Esophagus squamous epithelium (tissue), 5 donors: ENCODE data around the gene ERCC6L2. TPM values are rescaled to one million over a fixed set of nuclear protein-coding genes. Genes with fewer than 3 reads are reported as not detected.

ENCODE experiments used
- DNase-seq: peaks from one replicate; lab custom pipeline; 2025; lab: John Stamatoyannopoulos, UW
- H3K27ac ChIP-seq, 4 donors: fragments of 200-600 bp; sonication (generic); one replicate each; pipeline ENCODE4 v1.5.1; 2016 to 2019; ENCODE audit warnings: mild to moderate bottlenecking in 1 of 4
- H3K27me3 ChIP-seq, 4 donors: fragments of 200-600 bp; sonication (generic); 1 replicate in 3 of 4; 2 replicates in 1 of 4; pipeline versions ENCODE4 v1.5.1 to v1.6.0; 2017 to 2021; ENCODE audit warnings: antibody characterized with exemption in 1 of 4
- H3K36me3 ChIP-seq, 3 donors: fragments of 200-600 bp; sonication (generic); one replicate each; pipeline ENCODE4 v1.5.1; 2016 to 2019
- H3K4me1 ChIP-seq, 3 donors: fragments of 200-600 bp; sonication (generic); one replicate each; pipeline ENCODE4 v1.5.1; 2017 to 2019
- H3K4me3 ChIP-seq, 4 donors: fragments of 200-600 bp; sonication (generic); 1 replicate in 3 of 4; 2 replicates in 1 of 4; pipeline ENCODE4 v1.5.1; 2016 to 2019; ENCODE audit warnings: mild to moderate bottlenecking in 2 of 4, moderate library complexity in 1 of 4
- H3K9me3 ChIP-seq, 3 donors: fragments of 200-600 bp; sonication (generic); one replicate each; pipeline ENCODE4 v1.5.1; 2016 to 2019
- CTCF ChIP-seq, 6 experiments: fragments of 450-650 bp in 4 of 6; fragments of 200-600 bp in 2 of 6; sonication (generic) in 2 of 6; IDR thresholded peaks; one replicate each; pipeline ENCODE4 v1.5.1; 2016 to 2019; ENCODE audit warnings: antibody characterized with exemption in 6 of 6, mild to moderate bottlenecking in 4 of 6, moderate library complexity in 4 of 6
- POLR2A ChIP-seq, 4 donors: fragments of 450-650 bp; IDR thresholded peaks; one replicate each; pipeline ENCODE4 v1.6.1; 2017; ENCODE audit warnings: antibody characterized with exemption in 4 of 4, mild to moderate bottlenecking in 4 of 4, moderate library complexity in 3 of 4
- WGBS, 2 donors: methylation state at CpG; one replicate each; pipeline ENCODE4 v1.1.5; 2018; 5-methylcytosine and 5-hydroxymethylcytosine counted together
- intact Hi-C: fragments of 100-400 bp; cut with DNase I; formaldehyde crosslinking; loops from one replicate; pipeline ENCODE4 v1.15.0; 2022
- small RNA-seq, 4 donors: library from RNA; depleted of rRNA; stranded (forward); fragments of <200 nt; gene quantifications; one replicate each; pipeline ENCODE3, GENCODE V24; 2016
- total RNA-seq, 4 donors: library from RNA; depleted of rRNA; stranded (reverse); fragments of >200 nt; gene quantifications; one replicate each; pipeline ENCODE4 v1.1.0, GENCODE V29; 2016
- donor health status: DM: yes; HTN: yes; CAD: no.

Gene ERCC6L2
- total RNA-seq, 4 donors from 2014 or later: 32.7 to 70.8 (median 34.0) TPM

GRCh38 chr9:96009690-96010472, 134.4 kb downstream of the ERCC6L2 start:
- 54 to 57% methylated on average over 4 of the region's 4 CpGs for WGBS, 2 donors
- peak overlapping the region in 2 of 4 donors; percentile 9 to 46 for H3K27ac ChIP-seq
- H3K4me3 ChIP-seq: no peak overlapping the region
- TF ChIP-seq POLR2A (IDR thresholded peaks at IDR 0.05) (no peak), CTCF (IDR thresholded peaks at IDR 0.05) (no peak)
- intact Hi-C loops: no loop called here
- H3K9me3 ChIP-seq: no peaks in the 10 kb centered on the region
- no peak for DNase-seq
- H3K36me3 ChIP-seq: peaks cover 0 to 79% (median 0%) of the 10 kb centered on the region in 3 donors
- peaks cover 0 to 25% (median 0%) of the 10 kb centered on the region in 3 donors for H3K4me1 ChIP-seq
- no peaks in the 10 kb centered on the region for H3K27me3 ChIP-seq

- Histone ChIP-seq H3K9me3 (no peaks in the 10 kb centered on the region), H3K4me1 (peaks cover 0 to 17% (median 0%) of the 10 kb centered on the region in 3 donors), H3K27ac (peak overlapping the region in 1 of 4 donors; percentile 23), H3K4me3 (no peak overlapping the region), H3K27me3 (no peaks in the 10 kb centered on the region), H3K36me3 (peaks cover 0 to 54% (median 0%) of the 10 kb centered on the region in 3 donors)
- DNase-seq: no peak
- intact Hi-C loops: no loop called here
- WGBS, 2 donors: 84 to 89% methylated on average over 6 of the region's 6 CpGs
- TF ChIP-seq CTCF (IDR thresholded peaks at IDR 0.05) (no peak), POLR2A (IDR thresholded peaks at IDR 0.05) (peak in 1 of 4 donors; percentile 36)
Observed at GRCh38 chr9:96014078-96014477, 138.6 kb downstream of the ERCC6L2 start.

- Histone ChIP-seq H3K27me3 (peaks cover 0 to 14% (median under 1%) of the 10 kb centered on the region in 4 donors), H3K4me1 (peaks cover 8 to 12% (median 8%) of the 10 kb centered on the region in 3 donors), H3K36me3 (peaks cover 0 to 42% (median 0%) of the 10 kb centered on the region in 3 donors), H3K27ac (peak overlapping the region in 1 of 4 donors; percentile 19), H3K9me3 (no peaks in the 10 kb centered on the region), H3K4me3 (no peak overlapping the region)
- DNase-seq: no peak
- intact Hi-C loops: no loop called here
- WGBS, 2 donors: 73 to 81% methylated on average over 3 of the region's 3 CpGs
- TF ChIP-seq CTCF (IDR thresholded peaks at IDR 0.05) (no peak), POLR2A (IDR thresholded peaks at IDR 0.05) (no peak)
Observed at GRCh38 chr9:96015876-96016686, 140.6 kb downstream of the ERCC6L2 start.

Small RNA genes lying within 50 kb of the gene (small RNA-seq; reads per million reads assigned to genes)
- gene RNA5SP289: 0 to 0.09 (median 0) reads per million in 4 donors
- gene RNU2-46P: 0 reads per million in 4 donors
